GM18505 (cell line): Measurements from ENCODE around the gene HERC4.

Source experiments
- ATAC-seq: cut with Tn5 transposase; IDR thresholded peaks from one replicate; pipeline ENCODE4 v1.9.1; 2021; ENCODE audit not compliant: unreplicated experiment
- POLR2A ChIP-seq: IDR thresholded peaks from 4 replicates; pipeline ENCODE4 v1.6.1; 2011; ENCODE audit warnings: borderline replicate concordance; ENCODE audit not compliant: insufficient read depth, insufficient read length; ENCODE audit errors: extremely low read depth

Gene HERC4

GRCh38 chr10:68074775-68075549 lies at the start of gene HERC4:
HERC4 (minus strand) TSS chr10:68075283; CDS start chr10:68073108, 2,175 bp downstream.
- peak; percentile 83 for TF ChIP-seq POLR2A
- ATAC-seq, result peak; percentile 92

GRCh38 chr10:68124718-68125117 lies 49.6 kb upstream of the HERC4 start:
- no peak for ATAC-seq

DNA sequence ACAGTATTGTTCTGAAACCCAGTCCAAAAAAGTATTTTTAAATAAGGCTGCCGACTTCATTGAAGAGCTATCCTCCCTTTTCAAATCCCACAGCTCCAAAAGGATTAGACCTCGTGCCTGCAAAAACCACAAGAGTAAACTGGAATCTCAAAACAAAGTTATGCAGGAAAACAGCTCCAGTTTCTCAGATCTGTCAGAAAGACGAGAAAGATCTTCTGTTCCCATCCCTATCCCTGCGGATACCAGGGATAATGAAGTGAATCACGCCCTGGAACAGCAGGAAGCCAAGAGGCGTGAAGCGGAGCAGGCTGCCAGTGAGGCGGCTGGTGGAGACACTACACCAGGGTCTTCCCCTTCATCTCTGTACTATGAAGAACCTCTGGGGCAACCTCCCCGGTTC lies 46.8 kb upstream of the HERC4 start:
- no peak for ATAC-seq
- no peak for TF ChIP-seq POLR2A

More at GRCh38 chr10:68124718-68125117, 49.6 kb upstream of the HERC4 start:
- no peak for TF ChIP-seq POLR2A

GRCh38 chr10:68121020-68121743 lies 46.1 kb upstream of the HERC4 start:
- no peak for ATAC-seq
- no peak for TF ChIP-seq POLR2A

GRCh38 chr10:68118657-68119056 lies 43.6 kb upstream of the HERC4 start:
- no peak for ATAC-seq
- TF ChIP-seq POLR2A, result no peak

DNA sequence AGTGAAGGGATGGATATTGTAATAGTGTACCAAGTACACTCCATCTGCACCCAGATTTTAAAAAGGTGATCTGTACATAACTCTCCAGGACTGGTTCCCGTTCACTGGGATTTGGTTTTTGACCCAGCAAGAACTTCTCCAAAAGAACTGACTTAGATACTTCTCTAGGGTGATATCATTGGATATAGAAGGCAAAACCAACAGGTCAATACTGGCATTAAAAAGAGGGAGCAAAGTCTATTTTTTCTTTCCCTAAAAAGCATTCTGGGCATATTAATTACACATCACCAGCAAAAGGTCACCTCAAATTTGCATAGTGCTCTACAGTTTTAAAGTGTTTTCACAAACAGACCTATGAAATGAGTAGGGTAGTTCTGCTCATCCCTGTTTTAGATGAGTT lies 37.8 kb upstream of the HERC4 start:
- no peak for TF ChIP-seq POLR2A

DNA sequence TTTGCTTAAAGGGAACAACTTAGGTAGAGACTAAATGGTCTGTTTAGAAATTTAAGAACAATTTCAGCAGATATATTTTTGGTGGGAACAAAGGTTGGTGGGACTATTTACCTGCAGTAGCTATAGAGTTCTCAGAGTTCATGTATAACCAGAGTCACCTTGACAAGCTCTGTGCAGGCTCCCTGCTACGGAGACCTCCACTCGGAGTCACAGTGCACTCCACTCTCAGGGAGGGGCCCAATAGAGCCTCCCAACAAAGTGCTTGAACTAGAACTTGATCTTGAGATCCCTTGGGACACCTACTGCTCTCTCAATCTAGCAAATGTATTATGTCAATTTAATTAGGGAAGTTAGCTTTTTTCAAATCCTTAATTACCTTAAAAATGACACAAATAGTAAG lies 36.5 kb upstream of the HERC4 start:
- no peak for ATAC-seq
- TF ChIP-seq POLR2A, result no peak

More for the DNA sequence above, 37.8 kb upstream of the HERC4 start:
- ATAC-seq, result no peak

GRCh38 chr10:68110027-68110426 lies 34.9 kb upstream of the HERC4 start:
- no peak for ATAC-seq
- no peak for TF ChIP-seq POLR2A

DNA sequence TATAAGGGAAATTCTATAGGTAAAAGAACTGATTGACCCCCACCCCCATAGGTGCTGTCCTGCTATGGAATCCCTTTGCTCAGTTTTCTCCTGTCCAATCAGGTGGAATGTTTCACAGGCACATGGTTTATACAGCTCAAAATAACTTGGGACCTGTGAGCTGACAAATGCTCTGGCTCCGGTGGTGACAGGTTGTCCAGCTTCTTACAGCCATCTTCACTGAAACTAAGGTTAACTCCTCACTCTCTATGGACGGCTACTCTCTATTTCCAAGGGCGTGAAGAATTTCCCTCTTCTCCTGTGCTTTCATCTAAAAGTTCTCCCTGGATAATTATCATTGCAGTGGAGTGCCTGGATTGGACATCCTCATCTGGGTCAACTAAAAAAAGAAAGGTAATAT lies 34.2 kb upstream of the HERC4 start, which contains the start of gene MYPN:
MYPN (plus strand) TSS at position 158 of the 400 bp plus-strand sequence. CDS start 11,951 bp downstream, outside the sequence.
- no peak for TF ChIP-seq POLR2A
- no peak for ATAC-seq

GRCh38 chr10:68108653-68109052 lies 33.6 kb upstream of the HERC4 start:
- no peak for ATAC-seq
- TF ChIP-seq POLR2A, result no peak

GRCh38 chr10:68108051-68108450 lies 33.0 kb upstream of the HERC4 start:
- TF ChIP-seq POLR2A, result no peak
- no peak for ATAC-seq

DNA sequence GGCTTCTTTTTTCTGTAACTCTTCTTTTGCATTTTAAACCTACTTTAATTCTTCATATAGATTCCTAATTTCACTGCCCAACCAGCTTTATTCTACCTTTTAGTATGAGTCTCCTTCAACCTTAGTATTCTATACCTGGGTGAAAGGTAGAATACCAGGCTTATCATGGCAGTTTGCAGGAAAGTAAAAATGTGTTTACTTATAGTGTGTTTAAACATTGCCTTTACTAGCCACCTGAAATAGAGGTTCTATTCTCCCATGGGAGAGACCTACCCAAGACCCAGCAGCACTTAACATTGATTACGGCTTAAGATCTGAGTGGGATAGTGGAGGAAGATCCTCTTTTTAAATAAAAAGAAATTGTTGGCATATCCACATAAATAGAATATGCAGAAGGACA lies 32.6 kb upstream of the HERC4 start:
- TF ChIP-seq POLR2A, result no peak
- no peak for ATAC-seq

- no peak for TF ChIP-seq POLR2A
- ATAC-seq, result no peak
Observed at GRCh38 chr10:68106656-68107055, 31.6 kb upstream of the HERC4 start.

DNA sequence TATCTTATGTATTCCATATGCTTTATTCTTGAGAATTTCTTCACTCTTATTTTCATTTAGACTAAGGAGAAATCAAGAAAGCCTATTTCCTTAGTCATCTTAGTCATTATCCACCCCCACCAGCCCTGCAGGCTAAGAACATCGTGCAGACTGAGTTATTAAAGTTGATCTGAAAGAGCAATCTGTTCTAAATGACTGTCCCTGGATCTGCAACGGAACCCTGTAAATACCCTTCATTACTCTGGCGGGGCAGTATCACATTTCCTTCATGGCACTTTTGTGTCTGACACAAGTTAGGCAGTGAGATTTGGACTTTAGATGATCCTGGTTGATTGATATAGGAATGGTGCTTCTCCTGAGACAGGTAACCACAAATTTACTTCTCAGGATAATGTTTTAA lies 30.7 kb upstream of the HERC4 start:
- TF ChIP-seq POLR2A, result no peak
- ATAC-seq, result no peak
